ENCODE data around the gene ICAM1. TPM values are rescaled to one million over a fixed set of nuclear protein-coding genes. Genes with fewer than 3 reads are reported as not detected.

ICAM1 gene
- 170 TPM for total RNA-seq

GRCh38 chr19:10270616-10271394 lies at the start of gene ICAM1:
ICAM1 (plus strand) TSS chr19:10271120; CDS start chr19:10271160, 40 bp downstream.
- H3K27me3 ChIP-seq (ENCODE audit: insufficient read depth, low read length) = no peaks in the 10 kb centered on the region
- peaks cover 35% of the 10 kb centered on the region for H3K4me1 ChIP-seq (ENCODE audit: insufficient read depth, low read length)
- H3K9me3 ChIP-seq (ENCODE audit: low read depth, low read length) = no peaks in the 10 kb centered on the region
- peak within 1 kb of the TSS; percentile 46 for H3K4me3 ChIP-seq (ENCODE audit: low read length)

- Histone ChIP-seq H3K4me1 (ENCODE audit: insufficient read depth, low read length) (peaks cover 7% of the 10 kb centered on the region), H3K4me3 (ENCODE audit: low read length) (no peak overlapping the region), H3K27me3 (ENCODE audit: insufficient read depth, low read length) (no peaks in the 10 kb centered on the region), H3K9me3 (ENCODE audit: low read depth, low read length) (no peaks in the 10 kb centered on the region)
Measured at GRCh38 chr19:10222201-10222890, 48.6 kb upstream of the ICAM1 start.

GRCh38 chr19:10223488-10224213 lies 47.3 kb upstream of the ICAM1 start:
- peaks cover 13% of the 10 kb centered on the region for H3K4me1 ChIP-seq (ENCODE audit: insufficient read depth, low read length)
- no peaks in the 10 kb centered on the region for H3K27me3 ChIP-seq (ENCODE audit: insufficient read depth, low read length)
- H3K9me3 ChIP-seq (ENCODE audit: low read depth, low read length) = no peaks in the 10 kb centered on the region
- H3K4me3 ChIP-seq (ENCODE audit: low read length) = no peak overlapping the region

- Histone ChIP-seq H3K27me3 (ENCODE audit: insufficient read depth, low read length) (no peaks in the 10 kb centered on the region), H3K4me1 (ENCODE audit: insufficient read depth, low read length) (peaks cover 19% of the 10 kb centered on the region), H3K9me3 (ENCODE audit: low read depth, low read length) (no peaks in the 10 kb centered on the region)
Measured at GRCh38 chr19:10224337-10224736, 46.6 kb upstream of the ICAM1 start.

GRCh38 chr19:10226021-10226375 lies 44.9 kb upstream of the ICAM1 start:
- Histone ChIP-seq H3K27me3 (ENCODE audit: insufficient read depth, low read length) (no peaks in the 10 kb centered on the region), H3K4me3 (ENCODE audit: low read length) (no peak overlapping the region), H3K9me3 (ENCODE audit: low read depth, low read length) (no peaks in the 10 kb centered on the region), H3K4me1 (ENCODE audit: insufficient read depth, low read length) (peaks cover 32% of the 10 kb centered on the region)

More at GRCh38 chr19:10224337-10224736, 46.6 kb upstream of the ICAM1 start:
- no peak overlapping the region for H3K4me3 ChIP-seq (ENCODE audit: low read length)

- Histone ChIP-seq H3K4me3 (ENCODE audit: low read length) (no peak overlapping the region), H3K4me1 (ENCODE audit: insufficient read depth, low read length) (peaks cover 32% of the 10 kb centered on the region), H3K9me3 (ENCODE audit: low read depth, low read length) (no peaks in the 10 kb centered on the region), H3K27me3 (ENCODE audit: insufficient read depth, low read length) (no peaks in the 10 kb centered on the region)
Measured at GRCh38 chr19:10226376-10227025, 44.4 kb upstream of the ICAM1 start.

GRCh38 chr19:10227026-10227971 lies 43.6 kb upstream of the ICAM1 start:
- Histone ChIP-seq H3K27me3 (ENCODE audit: insufficient read depth, low read length) (no peaks in the 10 kb centered on the region), H3K4me1 (ENCODE audit: insufficient read depth, low read length) (peaks cover 30% of the 10 kb centered on the region), H3K9me3 (ENCODE audit: low read depth, low read length) (no peaks in the 10 kb centered on the region), H3K4me3 (ENCODE audit: low read length) (no peak overlapping the region)

GRCh38 chr19:10228393-10228792 lies 42.5 kb upstream of the ICAM1 start:
- no peaks in the 10 kb centered on the region for H3K9me3 ChIP-seq (ENCODE audit: low read depth, low read length)
- H3K4me1 ChIP-seq (ENCODE audit: insufficient read depth, low read length) = peaks cover 25% of the 10 kb centered on the region
- H3K4me3 ChIP-seq (ENCODE audit: low read length) = no peak overlapping the region
- no peaks in the 10 kb centered on the region for H3K27me3 ChIP-seq (ENCODE audit: insufficient read depth, low read length)

GRCh38 chr19:10228920-10229319 lies 42.0 kb upstream of the ICAM1 start:
- Histone ChIP-seq H3K9me3 (ENCODE audit: low read depth, low read length) (no peaks in the 10 kb centered on the region), H3K4me1 (ENCODE audit: insufficient read depth, low read length) (peaks cover 25% of the 10 kb centered on the region), H3K4me3 (ENCODE audit: low read length) (no peak overlapping the region), H3K27me3 (ENCODE audit: insufficient read depth, low read length) (no peaks in the 10 kb centered on the region)

GRCh38 chr19:10230173-10230860 lies 40.6 kb upstream of the ICAM1 start:
- Histone ChIP-seq H3K9me3 (ENCODE audit: low read depth, low read length) (no peaks in the 10 kb centered on the region), H3K4me1 (ENCODE audit: insufficient read depth, low read length) (peaks cover 32% of the 10 kb centered on the region), H3K27me3 (ENCODE audit: insufficient read depth, low read length) (no peaks in the 10 kb centered on the region), H3K4me3 (ENCODE audit: low read length) (peak overlapping the region; percentile 60)

GRCh38 chr19:10230861-10231611 lies 39.9 kb upstream of the ICAM1 start, which contains the start of gene S1PR2:
S1PR2 (minus strand) TSS chr19:10231331; CDS start chr19:10224905, 6,426 bp downstream.
- Histone ChIP-seq H3K4me1 (ENCODE audit: insufficient read depth, low read length) (peaks cover 39% of the 10 kb centered on the region), H3K4me3 (ENCODE audit: low read length) (peak within 1 kb of the TSS; percentile 60), H3K9me3 (ENCODE audit: low read depth, low read length) (no peaks in the 10 kb centered on the region), H3K27me3 (ENCODE audit: insufficient read depth, low read length) (no peaks in the 10 kb centered on the region)

GRCh38 chr19:10231612-10232228 lies 39.2 kb upstream of the ICAM1 start:
- Histone ChIP-seq H3K9me3 (ENCODE audit: low read depth, low read length) (no peaks in the 10 kb centered on the region), H3K4me1 (ENCODE audit: insufficient read depth, low read length) (peaks cover 46% of the 10 kb centered on the region), H3K4me3 (ENCODE audit: low read length) (no peak overlapping the region), H3K27me3 (ENCODE audit: insufficient read depth, low read length) (no peaks in the 10 kb centered on the region)
